Loucy (cell line): Measurements from ENCODE around the gene ZNF536.

Experiments
- H2AFZ ChIP-seq: fragments of 200-600 bp; sonication (generic); 2 replicates; pipeline ENCODE4 v1.6.0; 2016; ENCODE audit warnings: antibody characterized with exemption, mild to moderate bottlenecking, low read length, moderate library complexity
- H3F3A ChIP-seq: fragments of 200-600 bp; 2 replicates; pipeline ENCODE4 v1.6.0; 2016; ENCODE audit warnings: antibody characterized with exemption, low read depth, mild to moderate bottlenecking
- H3K27me3 ChIP-seq: fragments of 200-600 bp; sonication (generic); 2 replicates; pipeline ENCODE4 v1.6.1; 2014; ENCODE audit warnings: low read length, mild to moderate bottlenecking; ENCODE audit not compliant: insufficient read depth, poor library complexity, severe bottlenecking
- H3K36me3 ChIP-seq: fragments of 200-600 bp; sonication (generic); 2 replicates; pipeline ENCODE4 v1.6.1; 2016; ENCODE audit warnings: low read length; ENCODE audit not compliant: insufficient read depth
- H3K4me1 ChIP-seq: fragments of 200-600 bp; sonication (generic); 2 replicates; pipeline ENCODE4 v1.5.1; 2014; ENCODE audit warnings: low read length, mild to moderate bottlenecking; ENCODE audit not compliant: insufficient read depth, poor library complexity, severe bottlenecking
- H3K4me2 ChIP-seq: fragments of 200-600 bp; sonication (generic); 2 replicates; pipeline ENCODE4 v1.6.0; 2014; ENCODE audit warnings: antibody characterized with exemption, low read length, low read depth, mild to moderate bottlenecking; ENCODE audit not compliant: poor library complexity, severe bottlenecking
- H3K4me3 ChIP-seq: fragments of 200-600 bp; sonication (generic); 2 replicates; pipeline ENCODE4 v1.5.1; 2014; ENCODE audit warnings: low read length, mild to moderate bottlenecking, mixed read lengths; ENCODE audit not compliant: poor library complexity, severe bottlenecking
- H3K79me2 ChIP-seq: fragments of 200-600 bp; sonication (generic); 2 replicates; pipeline ENCODE4 v1.6.1; 2014; ENCODE audit warnings: low read length; ENCODE audit not compliant: insufficient read depth
- H3K9ac ChIP-seq: fragments of 200-600 bp; sonication (generic); 2 replicates; pipeline ENCODE4 v1.6.0; 2014; ENCODE audit warnings: mild to moderate bottlenecking, low read depth, low read length, moderate library complexity; ENCODE audit not compliant: poor library complexity, severe bottlenecking
- H3K9me2 ChIP-seq: fragments of 200-600 bp; sonication (generic); replicated peaks from 2 replicates; pipeline ENCODE4 v1.6.1; 2016; ENCODE audit warnings: low read depth, low read length, mixed read lengths
- H3K9me3 ChIP-seq: fragments of 200-600 bp; sonication (generic); 2 replicates; pipeline ENCODE4 v1.6.1; 2014; ENCODE audit warnings: mild to moderate bottlenecking, antibody characterized with exemption, low read length, low read depth; ENCODE audit not compliant: insufficient read depth
- H4K20me1 ChIP-seq: fragments of 200-600 bp; sonication (generic); 2 replicates; pipeline ENCODE4 v1.6.0; 2014; ENCODE audit warnings: antibody characterized with exemption, low read length, mild to moderate bottlenecking; ENCODE audit not compliant: insufficient read depth, poor library complexity, severe bottlenecking
- CTCF ChIP-seq: fragments of 200-600 bp; sonication (generic); conservative IDR thresholded peaks from 2 replicates; pipeline ENCODE4 v1.5.1; 2014; ENCODE audit warnings: mild to moderate bottlenecking, antibody characterized with exemption, low read length
- EZH2phosphoT487 ChIP-seq: fragments of 200-600 bp; IDR thresholded peaks from 2 replicates; pipeline ENCODE4 v1.6.1; 2018; ENCODE audit warnings: antibody characterized with exemption, mild to moderate bottlenecking, moderate library complexity, borderline replicate concordance

Gene ZNF536

DNA sequence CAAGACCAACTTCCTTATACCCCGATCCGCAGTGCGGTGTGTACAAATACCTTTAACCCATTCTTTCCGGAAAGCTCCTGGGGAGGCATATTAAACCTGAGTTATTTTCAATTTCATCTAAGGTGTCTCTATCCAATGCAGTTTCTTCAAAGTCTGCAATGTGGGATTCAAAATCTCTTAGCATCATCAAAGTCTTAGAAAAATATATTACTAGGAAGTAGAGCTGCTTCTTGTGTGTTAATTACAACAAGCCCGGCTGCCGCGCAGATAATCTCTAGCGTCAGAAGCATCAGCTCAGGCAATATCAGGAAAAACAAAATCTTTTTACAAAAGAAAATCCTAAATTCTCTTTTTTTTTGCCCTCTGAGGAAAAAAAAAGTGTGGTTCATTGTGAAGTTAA lies 48.1 kb downstream of the ZNF536 start:
- H3K4me2 ChIP-seq = no peak overlapping the region
- H4K20me1 ChIP-seq = no peaks in the 10 kb centered on the region
- H3K9ac ChIP-seq = no peak overlapping the region
- H3K9me3 ChIP-seq = no peaks in the 10 kb centered on the region
- H3K27me3 ChIP-seq = no peaks in the 10 kb centered on the region
- H3F3A ChIP-seq = no peaks in the 10 kb centered on the region
- H3K79me2 ChIP-seq = no peaks in the 10 kb centered on the region
- no peak overlapping the region for H3K4me3 ChIP-seq
- H3K9me2 ChIP-seq = no peaks in the 10 kb centered on the region
- H3K36me3 ChIP-seq = no peaks in the 10 kb centered on the region
- TF ChIP-seq CTCF = no peak
- H3K4me1 ChIP-seq = no peaks in the 10 kb centered on the region
- no peak overlapping the region for H2AFZ ChIP-seq

DNA sequence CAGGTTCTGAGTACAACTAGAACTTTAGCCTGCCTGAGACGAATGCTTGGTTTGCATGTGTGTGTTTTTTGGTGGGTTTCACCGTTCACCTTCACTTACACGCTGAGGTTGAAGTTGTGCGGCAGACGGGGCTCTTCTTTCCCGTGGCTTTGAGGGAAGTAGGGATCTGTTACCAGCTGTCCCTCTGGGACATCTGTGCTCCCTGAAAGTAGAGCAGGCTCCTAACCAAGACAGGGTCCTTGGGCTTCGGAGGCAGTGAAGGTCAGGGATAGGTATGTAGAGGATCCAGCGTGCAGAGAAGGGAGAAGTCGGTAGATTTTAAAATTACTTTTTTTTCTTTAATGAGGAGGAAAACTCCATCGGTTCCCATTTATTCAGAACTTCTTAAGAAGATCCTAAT lies 48.7 kb downstream of the ZNF536 start:
- Histone ChIP-seq H3K36me3 (no peaks in the 10 kb centered on the region), H3F3A (no peaks in the 10 kb centered on the region), H3K9me3 (no peaks in the 10 kb centered on the region), H3K4me3 (no peak overlapping the region), H3K79me2 (no peaks in the 10 kb centered on the region), H3K4me1 (no peaks in the 10 kb centered on the region), H3K27me3 (no peaks in the 10 kb centered on the region), H4K20me1 (no peaks in the 10 kb centered on the region), H2AFZ (no peak overlapping the region), H3K9ac (no peak overlapping the region), H3K4me2 (no peak overlapping the region), H3K9me2 (no peaks in the 10 kb centered on the region)
- no peak for TF ChIP-seq CTCF

GRCh38 chr19:30421571-30421970 lies 49.4 kb downstream of the ZNF536 start:
- Histone ChIP-seq H3K79me2 (no peaks in the 10 kb centered on the region), H3K4me2 (no peak overlapping the region), H3F3A (no peaks in the 10 kb centered on the region), H3K27me3 (no peaks in the 10 kb centered on the region), H2AFZ (no peak overlapping the region), H3K9ac (no peak overlapping the region), H3K36me3 (no peaks in the 10 kb centered on the region), H3K9me2 (no peaks in the 10 kb centered on the region), H4K20me1 (no peaks in the 10 kb centered on the region), H3K4me1 (no peaks in the 10 kb centered on the region), H3K9me3 (no peaks in the 10 kb centered on the region), H3K4me3 (no peak overlapping the region)
- TF ChIP-seq EZH2phosphoT487 (no peak), CTCF (no peak)
